Smooth muscle cell (in vitro differentiated cells): ENCODE data around the gene SHC4. TPM values are rescaled to one million over a fixed set of nuclear protein-coding genes. Genes with fewer than 3 reads are reported as not detected.
A peak's percentile ranks its signal among the peaks of the same experiment; 100 is the strongest.

Experiments used
- DNase-seq: peaks from one replicate; lab custom pipeline; 2025; ENCODE audit not compliant: unreplicated experiment; lab: John Stamatoyannopoulos, UW
- H2AFZ ChIP-seq: fragments of 200-600 bp; sonication (generic); 2 replicates; pipeline ENCODE4 v1.6.0; 2016; ENCODE audit warnings: antibody characterized with exemption, low read depth, mild to moderate bottlenecking
- H3F3A ChIP-seq: fragments of 200-600 bp; sonication (generic); 2 replicates; pipeline ENCODE4 v1.6.0; 2017; ENCODE audit warnings: antibody characterized with exemption, low read depth
- H3K27ac ChIP-seq: fragments of 200-600 bp; sonication (generic); 2 replicates; pipeline ENCODE4 v1.5.1; 2016; ENCODE audit warnings: low read depth, mild to moderate bottlenecking
- H3K27me3 ChIP-seq: fragments of 200-600 bp; sonication (generic); 2 replicates; pipeline ENCODE4 v1.6.1; 2016; ENCODE audit warnings: low read depth, mild to moderate bottlenecking
- H3K36me3 ChIP-seq: fragments of 200-600 bp; sonication (generic); 2 replicates; pipeline ENCODE4 v1.5.1; 2016; ENCODE audit warnings: low read depth
- H3K4me1 ChIP-seq: fragments of 200-600 bp; sonication (generic); 2 replicates; pipeline ENCODE4 v1.5.1; 2016; ENCODE audit warnings: low read depth
- H3K4me2 ChIP-seq: fragments of 200-600 bp; sonication (generic); 2 replicates; pipeline ENCODE4 v1.6.0; 2016; ENCODE audit warnings: mild to moderate bottlenecking
- H3K4me3 ChIP-seq: fragments of 200-600 bp; sonication (generic); 2 replicates; pipeline ENCODE4 v1.5.1; 2016; ENCODE audit warnings: mild to moderate bottlenecking
- H3K79me2 ChIP-seq: fragments of 200-600 bp; sonication (generic); 2 replicates; pipeline ENCODE4 v1.6.0; 2016; ENCODE audit warnings: low read depth, mild to moderate bottlenecking
- H3K9ac ChIP-seq: fragments of 200-600 bp; sonication (generic); 2 replicates; pipeline ENCODE4 v1.6.0; 2016; ENCODE audit warnings: low read depth
- H3K9me3 ChIP-seq: fragments of 200-600 bp; sonication (generic); replicated peaks from 2 replicates; pipeline ENCODE4 v1.5.1; 2016; ENCODE audit warnings: low read depth
- H4K20me1 ChIP-seq: fragments of 200-600 bp; sonication (generic); 2 replicates; pipeline ENCODE4 v1.6.0; 2016; ENCODE audit warnings: low read depth
- CTCF ChIP-seq: fragments of 200-600 bp; sonication (generic); IDR thresholded peaks from 2 replicates; pipeline ENCODE4 v1.5.1; 2017; ENCODE audit warnings: borderline replicate concordance, mild to moderate bottlenecking, antibody characterized with exemption; ENCODE audit not compliant: insufficient read depth, poor library complexity, severe bottlenecking
- WGBS: methylation state at CpG from one replicate; pipeline ENCODE4 v1.1.7; 2016; ENCODE audit warnings: low lambda C conversion rate; 5-methylcytosine and 5-hydroxymethylcytosine counted together
- polyA plus RNA-seq: library from polyadenylated mRNA; unstranded; fragments of >200 nt; fragmentation: Nextera tagmentation; extraction: Ambion mirVana; gene quantifications from 2 replicates; pipeline ENCODE4 v1.2.1, GENCODE V29; 2016
- small RNA-seq: library from RNA; depleted of rRNA; stranded (forward); fragments of <200 nt; gene quantifications from one replicate; pipeline ENCODE3, GENCODE V24; 2014
- total RNA-seq: library from RNA; depleted of rRNA; stranded (reverse); fragments of >200 nt; gene quantifications from 2 replicates; pipeline ENCODE4 v1.2.3, GENCODE V29; 2014

The SHC4 gene
- total and polyA plus RNA-seq, 2 experiments from 2014 or later: 0.39 to 1.2 TPM

GRCh38 chr15:48777645-48778330 is 185.9 kb downstream of the SHC4 start:
- 94% methylated on average over 1 of the region's 1 CpG for WGBS
- Histone ChIP-seq H4K20me1 (no peaks in the 10 kb centered on the region), H3K27ac (peak overlapping the region; percentile 11), H3K9me3 (no peaks in the 10 kb centered on the region), H3K4me2 (peak overlapping the region; percentile 8), H3F3A (no peaks in the 10 kb centered on the region), H3K9ac (no peak overlapping the region), H3K4me3 (no peak overlapping the region), H3K36me3 (no peaks in the 10 kb centered on the region), H3K79me2 (no peaks in the 10 kb centered on the region), H2AFZ (no peak overlapping the region), H3K4me1 (peaks cover 4% of the 10 kb centered on the region), H3K27me3 (no peaks in the 10 kb centered on the region)
- TF ChIP-seq CTCF: no peak
- no peak for DNase-seq

GRCh38 chr15:48775546-48775945 is 188.2 kb downstream of the SHC4 start:
- Histone ChIP-seq H3K4me3 (no peak overlapping the region), H3K4me1 (peaks cover 4% of the 10 kb centered on the region), H3K79me2 (no peaks in the 10 kb centered on the region), H3F3A (no peaks in the 10 kb centered on the region), H3K4me2 (no peak overlapping the region), H3K9me3 (no peaks in the 10 kb centered on the region), H3K27me3 (no peaks in the 10 kb centered on the region), H2AFZ (no peak overlapping the region), H3K9ac (no peak overlapping the region), H4K20me1 (no peaks in the 10 kb centered on the region), H3K36me3 (no peaks in the 10 kb centered on the region), H3K27ac (no peak overlapping the region)
- no peak for TF ChIP-seq CTCF
- no peak for DNase-seq
- 86% methylated on average over 2 of the region's 2 CpGs for WGBS

- H3K27me3 ChIP-seq: no peaks in the 10 kb centered on the region
- no peaks in the 10 kb centered on the region for H4K20me1 ChIP-seq
- no peak overlapping the region for H3K9ac ChIP-seq
- H3K27ac ChIP-seq: no peak overlapping the region
- no peaks in the 10 kb centered on the region for H3K9me3 ChIP-seq
- no peak overlapping the region for H3K4me3 ChIP-seq
- H3K79me2 ChIP-seq: no peaks in the 10 kb centered on the region
- H3K4me2 ChIP-seq: no peak overlapping the region
- H3K4me1 ChIP-seq: peaks cover 4% of the 10 kb centered on the region
- H3K36me3 ChIP-seq: no peaks in the 10 kb centered on the region
- DNase-seq: no peak
- H3F3A ChIP-seq: no peaks in the 10 kb centered on the region
- 94% methylated on average over 1 of the region's 1 CpG for WGBS
- no peak for TF ChIP-seq CTCF
- no peak overlapping the region for H2AFZ ChIP-seq
Observed at GRCh38 chr15:48774484-48774883, 189.2 kb downstream of the SHC4 start.

Small RNAs within 50 kb of the gene (small RNA-seq; reads per million reads assigned to genes)
- gene RF00019: not detected

Other genes with a start within 250 kb of the SHC4 start
- 10.7 and 37.5 TPM in 2 replicates for gene CEP152, start 152.8 kb downstream of the SHC4 start, total RNA-seq
- gene CEP152, start 152.8 kb downstream of the SHC4 start, polyA plus RNA-seq: 3.9 and 5.9 TPM in 2 replicates
- gene EID1, start 85.8 kb downstream of the SHC4 start, total RNA-seq: 216 and 229 TPM in 2 replicates
- 263 and 316 TPM in 2 replicates for gene EID1, start 85.8 kb downstream of the SHC4 start, polyA plus RNA-seq
- gene SECISBP2L, start 82.5 kb upstream of the SHC4 start, total RNA-seq: 24.0 and 38.9 TPM in 2 replicates
- gene SECISBP2L, start 82.5 kb upstream of the SHC4 start, polyA plus RNA-seq: 12.2 and 13.7 TPM in 2 replicates
- 88.0 and 112 TPM in 2 replicates for gene COPS2, start 191.7 kb upstream of the SHC4 start, total RNA-seq
- gene COPS2, start 191.7 kb upstream of the SHC4 start, polyA plus RNA-seq: 21.5 and 25.3 TPM in 2 replicates
- 28.3 and 33.4 TPM in 2 replicates for gene GALK2, start 206.3 kb upstream of the SHC4 start, total RNA-seq
- 22.4 and 24.4 TPM in 2 replicates for gene GALK2, start 206.3 kb upstream of the SHC4 start, polyA plus RNA-seq